Natural killer cell (primary cell): ENCODE data around the gene ZDHHC19. TPM values are rescaled to one million over a fixed set of nuclear protein-coding genes. Genes with fewer than 3 reads are reported as not detected.

Source experiments
- ATAC-seq, 3 donors: fragments of 150-1000 bp in 2 of 3; fragments of 200-7000 bp in 1 of 3; cut with Tn5 transposase; 1 replicate in 1 of 3; 2 replicates in 2 of 3; pipeline ENCODE4 v1.10.0; 2021; ENCODE audit warnings: mild to moderate bottlenecking in 2 of 3, moderate library complexity in 2 of 3
- DNase-seq, 2 donors: peaks; one replicate each; pipeline versions ENCODE4 v3.0.0 to v3.0.0-alpha.2; 2013 to 2021; ENCODE audit warnings: mixed read lengths in 1 of 2
- H3K27ac ChIP-seq: one replicate; pipeline ENCODE4 v1.5.1; 2013; ENCODE audit warnings: mild to moderate bottlenecking, low read length
- H3K27me3 ChIP-seq: one replicate; pipeline ENCODE4 v1.6.1; 2013; ENCODE audit warnings: low read length; ENCODE audit not compliant: control insufficient read depth, insufficient read depth
- H3K36me3 ChIP-seq: one replicate; pipeline ENCODE4 v1.6.1; 2013; ENCODE audit warnings: low read length; ENCODE audit not compliant: control insufficient read depth, insufficient read depth
- H3K4me1 ChIP-seq: one replicate; pipeline ENCODE4 v1.6.1; 2013; ENCODE audit warnings: low read length; ENCODE audit not compliant: control insufficient read depth, insufficient read depth
- H3K4me3 ChIP-seq: one replicate; pipeline ENCODE4 v1.5.1; 2013; ENCODE audit warnings: low read length
- H3K9me3 ChIP-seq: one replicate; pipeline ENCODE4 v1.6.1; 2013; ENCODE audit warnings: low read length; ENCODE audit not compliant: control insufficient read depth, insufficient read depth
- H3K27ac Mint-ChIP-seq, 2 donors: one replicate each; pipeline ENCODE4 v1.8.0; 2022; ENCODE audit warnings: mild to moderate bottlenecking in 2 of 2, mixed read lengths in 2 of 2, moderate library complexity in 1 of 2
- H3K27me3 Mint-ChIP-seq, 2 donors: one replicate each; pipeline ENCODE4 v1.8.0; 2022; ENCODE audit warnings: low read depth in 2 of 2, mixed read lengths in 2 of 2
- H3K36me3 Mint-ChIP-seq: one replicate; pipeline ENCODE4 v1.8.0; 2022; ENCODE audit warnings: mixed read lengths
- H3K4me1 Mint-ChIP-seq, 2 donors: one replicate each; pipeline ENCODE4 v1.8.0; 2022; ENCODE audit warnings: mixed read lengths in 2 of 2
- H3K4me3 Mint-ChIP-seq: one replicate; pipeline ENCODE4 v1.8.0; 2022; ENCODE audit warnings: mild to moderate bottlenecking, moderate library complexity, mixed read lengths
- H3K9me3 Mint-ChIP-seq, 2 donors: one replicate each; pipeline ENCODE4 v1.8.0; 2022; ENCODE audit warnings: mixed read lengths in 2 of 2
- CTCF ChIP-seq: fragments of 200-600 bp; IDR thresholded peaks from one replicate; pipeline ENCODE4 v1.8.0; 2022; ENCODE audit warnings: antibody characterized with exemption
- WGBS: methylation state at CpG from one replicate; pipeline ENCODE4 v1.1.7; 2013; ENCODE audit warnings: missing lambda C conversion rate; ENCODE audit not compliant: insufficient coverage; 5-methylcytosine and 5-hydroxymethylcytosine counted together
- intact Hi-C: fragments of 100-400 bp; cut with micrococcal nuclease; formaldehyde crosslinking; loops from one replicate; pipeline ENCODE4 v1.14.2; 2022
- total RNA-seq, 4 donors: library from RNA; stranded (reverse); fragments of 120-200 nt in 1 of 4; gene quantifications; one replicate each; pipeline versions ENCODE4 v1.2.3 to v1.2.4, GENCODE V29; 2013 to 2022

The ZDHHC19 gene
- total RNA-seq, 3 donors from 2014 or later (not counting 1 experiment from before 2014, with no cell fraction given), result not detected

- intact Hi-C loops, result no loop called here
- no peaks in the 10 kb centered on the region for H3K36me3 Mint-ChIP-seq
- 29% methylated on average over 11 of the region's 11 CpGs for WGBS
Measured at GRCh38 chr3:196192036-196192523, 19.1 kb downstream of the ZDHHC19 start.

DNA sequence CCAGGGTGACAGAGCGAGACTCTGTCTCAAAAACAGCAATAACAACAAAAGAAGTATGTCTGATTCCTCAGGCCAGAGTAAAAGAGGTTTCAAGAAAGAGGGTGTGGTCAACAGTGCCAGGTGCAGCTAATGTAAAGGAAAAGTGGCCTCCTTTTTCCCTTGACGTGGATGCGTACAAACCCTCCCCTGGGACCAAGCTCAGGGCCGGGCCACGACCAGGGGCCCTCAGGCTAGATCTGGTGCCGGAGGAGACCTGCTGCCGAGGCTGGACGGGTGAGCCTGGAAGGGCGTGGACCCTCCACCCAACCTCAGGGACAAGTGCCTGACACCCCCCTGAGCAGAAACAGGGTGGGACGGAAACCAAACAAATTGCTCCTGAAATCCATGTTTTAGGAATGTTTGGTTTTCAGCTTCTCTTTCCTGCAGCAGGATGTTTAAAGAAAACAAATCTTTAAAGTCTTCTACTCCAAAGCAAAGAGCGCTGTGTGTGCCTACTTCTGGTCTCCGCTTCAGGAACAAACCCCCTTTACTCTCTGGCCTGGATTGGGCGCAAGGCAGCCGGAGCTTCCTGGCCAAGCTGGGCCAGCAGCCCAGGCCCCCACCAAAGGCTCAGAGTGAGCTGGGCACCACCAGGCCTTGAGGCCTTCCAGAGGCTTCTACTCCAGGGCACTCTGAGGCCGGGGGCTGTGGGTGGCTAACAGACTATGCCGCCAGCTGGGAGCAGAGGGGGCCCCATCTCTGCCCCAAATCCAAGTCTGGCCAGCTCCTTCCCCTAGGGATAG lies 21.4 kb downstream of the ZDHHC19 start:
- 84% methylated on average over 15 of the region's 16 CpGs for WGBS
- Mint-ChIP-seq H3K36me3 (no peaks in the 10 kb centered on the region), H3K27ac (no peak overlapping the region), H3K9me3 (no peaks in the 10 kb centered on the region), H3K27me3 (no peaks in the 10 kb centered on the region), H3K4me3 (no peak overlapping the region), H3K4me1 (peaks cover 0 to 17% of the 10 kb centered on the region in 2 donors)
- H3K36me3 ChIP-seq, result no peaks in the 10 kb centered on the region
- H3K4me1 ChIP-seq, result peaks cover 44% of the 10 kb centered on the region
- no peak overlapping the region for H3K27ac ChIP-seq
- no peak for TF ChIP-seq CTCF
- intact Hi-C loops, result no loop called here
- H3K27me3 ChIP-seq, result no peaks in the 10 kb centered on the region
- no peak overlapping the region for H3K4me3 ChIP-seq
- no peak for ATAC-seq
- no peak for DNase-seq
- H3K9me3 ChIP-seq, result no peaks in the 10 kb centered on the region

More at GRCh38 chr3:196192036-196192523, 19.1 kb downstream of the ZDHHC19 start:
- Histone ChIP-seq H3K4me1 (peaks cover 47% of the 10 kb centered on the region), H3K27me3 (no peaks in the 10 kb centered on the region), H3K9me3 (no peaks in the 10 kb centered on the region), H3K27ac (peak overlapping the region; percentile 81), H3K36me3 (no peaks in the 10 kb centered on the region), H3K4me3 (no peak overlapping the region)
- DNase-seq (peak in 1 of 2 donors; percentile 84), ATAC-seq (peak; percentile 37 to 50 (median 38))
- no peaks in the 10 kb centered on the region for H3K27me3 Mint-ChIP-seq
- H3K4me3 Mint-ChIP-seq, result no peak overlapping the region
- no peaks in the 10 kb centered on the region for H3K9me3 Mint-ChIP-seq
- TF ChIP-seq CTCF, result no peak
- H3K4me1 Mint-ChIP-seq, result peaks cover 0 to 11% of the 10 kb centered on the region in 2 donors
- H3K27ac Mint-ChIP-seq, result peak overlapping the region in 1 of 2 donors; percentile 89

GRCh38 chr3:196186651-196187573 lies 24.3 kb downstream of the ZDHHC19 start:
- H3K4me1 Mint-ChIP-seq, result peaks cover 4 to 11% of the 10 kb centered on the region in 2 donors
- H3K36me3 ChIP-seq, result no peaks in the 10 kb centered on the region
- no peak overlapping the region for H3K4me3 Mint-ChIP-seq
- no peak for TF ChIP-seq CTCF
- H3K9me3 ChIP-seq, result no peaks in the 10 kb centered on the region
- ATAC-seq (peak in 2 of 3 donors; percentile 20 to 31), DNase-seq (peak in 1 of 2 donors; percentile 65)
- H3K4me1 ChIP-seq, result peaks cover 36% of the 10 kb centered on the region
- no peaks in the 10 kb centered on the region for H3K27me3 ChIP-seq
- H3K27me3 Mint-ChIP-seq, result peaks cover 0 to 3% of the 10 kb centered on the region in 2 donors
- intact Hi-C loops, result no loop called here
- peak overlapping the region in 1 of 2 donors; percentile 65 for H3K27ac Mint-ChIP-seq
- H3K4me3 ChIP-seq, result no peak overlapping the region
- H3K27ac ChIP-seq, result peak overlapping the region; percentile 34
- H3K36me3 Mint-ChIP-seq, result no peaks in the 10 kb centered on the region
- WGBS, result 41% methylated on average over 30 of the region's 31 CpGs
- H3K9me3 Mint-ChIP-seq, result no peaks in the 10 kb centered on the region
